ENCODE measurements around the gene KNOP1.

The KNOP1 gene

GRCh38 chr16:19716183-19716582, 1.8 kb downstream of the KNOP1 start (continued):
- TF ChIP-seq, protein P1, sequence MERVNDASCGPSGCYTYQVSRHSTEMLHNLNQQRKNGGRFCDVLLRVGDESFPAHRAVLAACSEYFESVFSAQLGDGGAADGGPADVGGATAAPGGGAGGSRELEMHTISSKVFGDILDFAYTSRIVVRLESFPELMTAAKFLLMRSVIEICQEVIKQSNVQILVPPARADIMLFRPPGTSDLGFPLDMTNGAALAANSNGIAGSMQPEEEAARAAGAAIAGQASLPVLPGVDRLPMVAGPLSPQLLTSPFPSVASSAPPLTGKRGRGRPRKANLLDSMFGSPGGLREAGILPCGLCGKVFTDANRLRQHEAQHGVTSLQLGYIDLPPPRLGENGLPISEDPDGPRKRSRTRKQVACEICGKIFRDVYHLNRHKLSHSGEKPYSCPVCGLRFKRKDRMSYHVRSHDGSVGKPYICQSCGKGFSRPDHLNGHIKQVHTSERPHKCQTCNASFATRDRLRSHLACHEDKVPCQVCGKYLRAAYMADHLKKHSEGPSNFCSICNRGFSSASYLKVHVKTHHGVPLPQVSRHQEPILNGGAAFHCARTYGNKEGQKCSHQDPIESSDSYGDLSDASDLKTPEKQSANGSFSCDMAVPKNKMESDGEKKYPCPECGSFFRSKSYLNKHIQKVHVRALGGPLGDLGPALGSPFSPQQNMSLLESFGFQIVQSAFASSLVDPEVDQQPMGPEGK (CRISPR knock-in tag; IDR thresholded peaks at IDR 0.05; ENCODE audit: borderline replicate concordance): no peak
- TF ChIP-seq RARB (CRISPR knock-in tag; IDR thresholded peaks at IDR 0.05) (no peak), ISL1 (CRISPR knock-in tag; IDR thresholded peaks at IDR 0.05) (no peak), ARNTL (CRISPR knock-in tag; IDR thresholded peaks at IDR 0.05; ENCODE audit: borderline replicate concordance, low read depth) (no peak), ZNF70 (CRISPR knock-in tag; IDR thresholded peaks at IDR 0.05) (no peak), TSHZ2 (CRISPR knock-in tag; IDR thresholded peaks at IDR 0.05) (no peak), TCF4 (CRISPR knock-in tag; IDR thresholded peaks at IDR 0.05; ENCODE audit: borderline replicate concordance) (no peak)

DNA sequence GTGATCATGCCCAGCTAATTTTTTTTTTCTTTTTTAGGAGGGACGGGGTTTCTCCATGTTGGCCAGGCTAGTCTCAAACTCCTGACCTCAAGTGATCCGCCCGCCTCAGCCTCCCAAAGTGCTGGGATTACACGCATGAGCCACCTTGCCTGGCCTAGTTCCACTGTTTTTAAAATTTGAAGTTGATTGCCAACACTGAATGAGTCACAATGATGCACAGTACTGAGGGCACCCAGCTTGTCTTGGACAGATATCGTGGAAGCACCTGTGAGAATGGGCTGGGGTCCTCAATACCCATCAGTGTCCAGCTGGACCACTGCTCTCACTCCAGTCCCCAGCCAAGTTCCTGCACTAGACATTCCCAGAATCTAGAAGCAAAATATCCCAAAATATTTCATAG, 2.5 kb downstream of the KNOP1 start:
- no peak for TF ChIP-seq TCF4 (CRISPR knock-in tag; IDR thresholded peaks at IDR 0.05; ENCODE audit: borderline replicate concordance)
- TF ChIP-seq ZNF8 (CRISPR knock-in tag; IDR thresholded peaks at IDR 0.05): no peak
- no peak for TF ChIP-seq BACH2 (CRISPR knock-in tag; IDR thresholded peaks at IDR 0.05; ENCODE audit: borderline replicate concordance)
- TF ChIP-seq RARB (CRISPR knock-in tag; IDR thresholded peaks at IDR 0.05): no peak
- no peak for TF ChIP-seq SNAI2 (CRISPR knock-in tag; IDR thresholded peaks at IDR 0.05)
- TF ChIP-seq GLIS3 (CRISPR knock-in tag; IDR thresholded peaks at IDR 0.05): no peak
- TF ChIP-seq PPARA (CRISPR knock-in tag; IDR thresholded peaks at IDR 0.05; ENCODE audit: borderline replicate concordance): no peak
- TF ChIP-seq OSR1 (CRISPR knock-in tag; IDR thresholded peaks at IDR 0.05): no peak
- TF ChIP-seq ISL1 (CRISPR knock-in tag; IDR thresholded peaks at IDR 0.05): no peak
- TF ChIP-seq, protein P1 (CRISPR knock-in tag; IDR thresholded peaks at IDR 0.05; ENCODE audit: borderline replicate concordance): no peak
- TF ChIP-seq ZFP3 (CRISPR knock-in tag; IDR thresholded peaks at IDR 0.05): no peak
- no peak for TF ChIP-seq CREB5 (CRISPR knock-in tag; IDR thresholded peaks at IDR 0.05; ENCODE audit: low read depth)
- no peak for TF ChIP-seq ESRRG (CRISPR knock-in tag; IDR thresholded peaks at IDR 0.05)
- TF ChIP-seq POU6F1 (CRISPR knock-in tag; IDR thresholded peaks at IDR 0.05; ENCODE audit: borderline replicate concordance, low read depth): no peak
- no peak for TF ChIP-seq CSRNP3 (CRISPR knock-in tag; IDR thresholded peaks at IDR 0.05)
- no peak for TF ChIP-seq ZC3H10 (CRISPR knock-in tag; IDR thresholded peaks at IDR 0.05)
- no peak for TF ChIP-seq TOX (CRISPR knock-in tag; IDR thresholded peaks at IDR 0.05; ENCODE audit: borderline replicate concordance)
- no peak for ATAC-seq

All from SK-N-SH treated with all-trans-retinoic acid at 6 μM for 48 hours (cell line).